ENCODE results near the gene BMPER.

BMPER gene

GRCh38 chr7:33973231-33974015 is 68.1 kb downstream of the BMPER start:
- no peak for DNase-seq

GRCh38 chr7:33979300-33979806 is 74.0 kb downstream of the BMPER start:
- DNase-seq, result no peak

- DNase-seq, result no peak
Observed at GRCh38 chr7:33979807-33980355, 74.5 kb downstream of the BMPER start.

DNA sequence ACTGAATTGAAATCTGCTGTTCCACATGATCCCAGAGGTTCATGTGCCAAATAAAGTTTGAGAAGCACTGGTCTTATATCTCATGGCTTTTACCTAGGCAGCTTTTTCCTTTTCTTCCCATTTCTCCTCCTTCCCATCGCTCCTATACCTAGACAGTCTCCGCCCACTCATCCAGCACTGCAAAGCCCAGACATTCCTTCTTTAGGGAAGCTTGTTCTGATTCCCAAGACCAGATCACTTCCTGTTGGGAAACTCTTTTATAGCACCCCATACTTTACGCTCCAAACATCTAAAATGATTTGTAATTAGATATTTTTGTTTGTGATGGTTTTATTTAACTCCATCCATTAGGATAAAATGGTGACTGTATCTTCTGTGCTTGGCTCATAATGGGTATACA is 75.9 kb downstream of the BMPER start:
- no peak for DNase-seq

GRCh38 chr7:33981671-33982424 is 76.5 kb downstream of the BMPER start:
- DNase-seq, result no peak

GRCh38 chr7:33982425-33982786 is 77.1 kb downstream of the BMPER start:
- no peak for DNase-seq

GRCh38 chr7:33986451-33986850 is 81.1 kb downstream of the BMPER start:
- no peak for DNase-seq

DNA sequence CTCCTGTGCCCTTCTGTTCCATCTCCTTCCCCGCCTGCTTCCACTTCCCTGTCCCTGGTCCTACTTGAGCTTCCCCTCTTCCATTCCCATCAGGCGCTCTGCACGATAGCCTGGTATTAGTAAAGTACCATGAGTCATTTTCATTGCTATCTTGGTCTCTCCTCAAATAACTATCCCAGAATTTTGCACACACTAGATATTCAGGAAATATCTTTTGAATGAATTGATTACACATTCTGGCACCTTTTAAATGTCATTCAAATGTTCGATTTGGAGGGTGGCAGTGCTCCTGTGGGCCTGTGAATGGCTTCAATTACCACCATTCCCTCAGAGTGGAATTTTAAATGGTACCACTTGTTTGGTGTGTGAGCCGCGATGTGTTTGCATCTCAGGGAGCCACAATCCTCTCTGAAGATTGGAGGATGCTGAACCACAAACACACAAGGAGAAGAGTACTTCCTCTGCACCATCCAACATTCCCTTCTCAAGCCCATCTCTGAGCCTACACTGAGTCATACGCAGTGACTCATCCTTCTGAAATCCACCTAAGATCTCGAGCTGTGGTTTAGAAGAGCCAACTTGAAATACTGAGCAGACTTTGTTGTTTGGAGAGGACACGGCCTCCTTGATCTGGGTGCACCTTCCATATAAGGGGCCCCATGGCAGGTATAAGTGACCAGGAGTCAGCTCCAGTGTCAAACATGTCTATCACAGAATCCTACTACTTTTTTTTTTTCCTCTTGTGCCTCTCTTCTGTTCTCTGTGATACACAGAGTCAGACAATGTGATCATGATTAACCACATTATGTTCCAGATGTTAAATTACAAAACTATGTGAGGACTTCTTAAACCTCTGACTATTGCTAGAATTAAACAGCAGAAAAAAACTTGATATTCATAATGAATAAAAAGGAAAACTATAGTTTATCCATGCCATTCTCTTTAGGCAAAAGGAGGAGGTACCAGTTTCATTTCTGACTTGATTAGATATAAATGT is 81.9 kb downstream of the BMPER start:
- no peak for DNase-seq

DNA sequence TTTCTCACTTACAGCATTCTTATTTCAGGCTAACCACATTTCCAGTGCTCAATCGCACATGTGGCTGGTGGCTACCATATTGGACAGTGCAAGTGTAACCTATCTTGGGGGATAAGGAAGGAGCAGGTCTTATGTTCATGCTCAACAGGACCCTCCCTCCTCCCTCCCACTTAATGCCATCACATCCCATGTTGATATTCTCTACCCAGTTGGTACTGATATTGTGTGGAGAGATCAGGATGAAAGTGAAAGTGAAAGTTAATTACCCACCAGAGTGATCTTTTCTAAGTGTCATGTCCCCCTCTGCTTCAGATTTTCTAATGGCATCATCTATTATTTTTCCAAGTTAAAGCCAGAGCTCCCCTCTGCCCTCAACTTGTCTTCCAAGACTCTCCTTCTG is 91.6 kb downstream of the BMPER start:
- no peak for DNase-seq

GRCh38 chr7:33998476-33998875 is 93.1 kb downstream of the BMPER start:
- DNase-seq, result no peak

DNA sequence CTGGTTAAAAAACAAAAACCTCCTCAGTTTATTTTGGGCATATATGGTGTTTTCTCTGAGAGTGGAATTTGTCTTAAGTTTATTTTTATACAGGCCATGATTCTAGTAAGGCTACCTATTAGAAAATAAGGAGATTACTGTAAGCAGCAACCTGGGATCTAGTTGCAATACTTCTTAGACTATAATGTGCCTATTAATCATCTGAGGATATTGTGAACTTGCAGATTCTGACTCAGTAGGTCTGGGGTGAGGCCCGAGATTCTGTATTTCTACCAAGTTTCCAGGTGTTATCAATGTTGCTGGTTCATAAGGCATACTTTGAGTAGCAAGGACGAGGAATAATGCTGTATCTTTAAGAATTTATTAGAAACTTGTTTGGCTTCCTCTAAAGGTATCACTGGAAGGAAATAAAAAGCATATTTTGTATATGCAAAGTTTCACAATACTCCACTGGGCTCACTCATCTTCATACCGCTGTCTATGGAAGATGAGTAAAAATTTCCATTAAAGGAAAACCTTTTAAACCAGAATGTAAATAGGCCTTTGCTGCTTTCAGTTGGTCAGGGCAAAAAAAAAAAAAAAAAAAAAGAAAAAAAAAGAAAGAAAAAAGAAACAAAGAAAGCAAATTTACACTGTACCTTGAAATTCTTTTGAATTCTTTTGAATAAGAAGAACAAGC is 105.8 kb downstream of the BMPER start:
- DNase-seq, result no peak

GRCh38 chr7:34011696-34012095 is 106.4 kb downstream of the BMPER start:
- no peak for DNase-seq

- no peak for DNase-seq
Observed at GRCh38 chr7:34013421-34013820, 108.1 kb downstream of the BMPER start.

- DNase-seq, result peak; percentile 68 to 86
Observed at GRCh38 chr7:34015651-34016050, 110.3 kb downstream of the BMPER start.

GRCh38 chr7:34016876-34017275 is 111.5 kb downstream of the BMPER start:
- DNase-seq, result peak in 1 of 2 experiments; percentile 20

- DNase-seq, result no peak
Observed at GRCh38 chr7:34019301-34019790, 114.0 kb downstream of the BMPER start.

DNA sequence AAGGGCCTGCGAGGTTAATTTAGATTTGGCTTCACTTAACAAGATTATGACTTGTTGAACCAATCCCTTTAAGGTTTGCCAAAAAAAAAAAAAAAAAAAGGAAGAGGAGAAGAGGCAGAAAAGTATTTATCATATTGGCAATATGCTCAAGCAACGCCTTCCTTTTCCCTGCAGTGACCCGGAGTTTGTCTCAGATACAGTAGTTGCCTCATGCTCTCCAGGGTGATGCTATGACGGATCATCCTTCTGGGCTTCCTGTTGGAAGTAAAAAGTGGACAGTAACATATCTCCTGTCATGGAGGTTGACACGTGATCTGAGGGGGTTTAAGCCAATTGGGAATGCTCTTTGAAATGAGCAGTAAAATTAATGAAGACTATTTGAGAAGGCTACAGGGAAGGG is 117.3 kb downstream of the BMPER start:
- DNase-seq, result no peak

DNA sequence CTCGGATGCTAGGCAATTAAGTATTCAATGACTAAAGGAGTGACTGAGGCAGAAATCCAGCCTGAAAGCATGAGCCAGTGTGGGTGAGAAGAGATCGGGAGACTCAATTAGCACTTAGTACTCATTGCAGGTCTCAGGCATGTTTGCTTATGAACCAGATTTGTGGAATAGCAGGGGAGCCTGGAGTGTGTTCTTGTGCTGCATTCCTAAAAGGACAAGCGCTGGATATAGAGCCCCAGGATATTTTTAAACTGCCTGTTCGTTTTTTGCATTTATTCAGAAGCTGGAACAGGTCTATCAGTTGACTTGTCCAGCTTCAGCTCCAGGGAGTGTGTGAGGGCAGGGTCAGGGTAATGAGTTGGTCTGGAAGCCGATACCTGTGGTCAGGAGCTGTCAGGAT is 120.3 kb downstream of the BMPER start:
- no peak for DNase-seq

GRCh38 chr7:34026481-34027190 is 121.3 kb downstream of the BMPER start:
- DNase-seq, result no peak

DNA sequence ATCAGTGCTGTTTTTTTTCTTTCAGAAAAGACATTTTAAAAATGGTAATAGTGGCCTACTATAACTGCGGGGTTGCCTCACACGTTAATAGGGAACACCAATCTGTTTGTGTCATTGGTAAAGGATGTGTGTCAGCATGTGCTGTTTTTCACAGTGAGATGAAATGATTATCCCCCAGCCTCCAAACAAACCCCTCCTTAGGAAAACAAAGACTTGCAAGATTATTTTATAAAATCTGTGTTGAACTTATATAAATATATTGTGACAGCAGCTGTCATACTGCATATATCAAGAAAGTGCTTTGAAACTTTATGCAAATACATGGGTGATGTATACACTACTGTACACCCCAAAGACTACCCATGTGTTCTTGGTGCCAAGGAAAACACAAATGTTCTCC is 125.8 kb downstream of the BMPER start:
- no peak for DNase-seq

GRCh38 chr7:34034728-34035127 is 129.4 kb downstream of the BMPER start:
- no peak for DNase-seq
